HL-60 (cell line): ENCODE data around the gene NBEAL2.
A peak's percentile ranks its signal among the peaks of the same experiment; 100 is the strongest.

Experiments used
- DNase-seq, 2 experiments: peaks; one replicate each; pipeline ENCODE4 v3.0.0-alpha.2; 2010 to 2020; ENCODE audit warnings: low read depth in 1 of 2, low spot score in 1 of 2
- H3K27ac ChIP-seq: fragments of 250-450 bp; sonication (Bioruptor Pico); replicated peaks from 2 replicates; pipeline ENCODE4 v1.5.1; 2020; ENCODE audit warnings: mild to moderate bottlenecking, moderate library complexity
- H3K27me3 ChIP-seq: fragments of 250-450 bp; sonication (Bioruptor Pico); 2 replicates; pipeline ENCODE4 v1.5.1; 2021; ENCODE audit warnings: mild to moderate bottlenecking, moderate library complexity; ENCODE audit not compliant: insufficient read depth, poor library complexity, severe bottlenecking
- H3K4me3 ChIP-seq: replicated peaks from 2 replicates; pipeline ENCODE4 v1.5.1; 2011; ENCODE audit warnings: mild to moderate bottlenecking, control low read depth, low read length; ENCODE audit not compliant: insufficient read depth
- CTCF ChIP-seq: IDR thresholded peaks from one replicate; pipeline ENCODE4 v1.5.1; 2011; ENCODE audit warnings: low read length, control low read depth, inconsistent platforms; ENCODE audit not compliant: insufficient read depth
- GABPA ChIP-seq: IDR thresholded peaks from 2 replicates; pipeline ENCODE4 v1.6.1; 2012; ENCODE audit warnings: low read depth
- POLR2AphosphoS5 ChIP-seq: IDR thresholded peaks from 2 replicates; pipeline ENCODE4 v1.6.1; 2012; ENCODE audit warnings: low read depth
- REST ChIP-seq: IDR thresholded peaks from 2 replicates; pipeline ENCODE4 v1.6.1; 2012; ENCODE audit warnings: low read depth; ENCODE audit not compliant: insufficient replicate concordance
- SPI1 ChIP-seq: IDR thresholded peaks from 2 replicates; pipeline ENCODE4 v1.6.1; 2012; ENCODE audit warnings: low read depth, mild to moderate bottlenecking, borderline replicate concordance
- long read RNA-seq: library from polyadenylated mRNA; unstranded; transcript quantifications from one replicate; pipeline ENCODE4 v2.0.0, GENCODE V29; 2020

NBEAL2 gene
- long read RNA-seq, result 0 reads

- TF ChIP-seq CTCF (no peak), SPI1 (peak; percentile 36; the same call in 1 of the 2 replicates), GABPA (no peak), POLR2AphosphoS5 (peak; percentile 54; the same call in 1 of the 2 replicates), REST (no peak)
- H3K27ac ChIP-seq, result peak within 1 kb of the TSS; percentile 82
- no peaks in the 10 kb centered on the region for H3K27me3 ChIP-seq
- peak within 1 kb of the TSS; percentile 80 for H3K4me3 ChIP-seq
- DNase-seq, result peak; percentile 87 to 97
These were observed at the start of gene NBEAL2 for GRCh38 chr3:46978985-46979944. TSS of gene NBEAL2 (plus strand) at chr3:46979666. CDS start at chr3:46979862, 196 bp downstream.

GRCh38 chr3:46930166-46930944, 49.1 kb upstream of the NBEAL2 start:
- DNase-seq, result peak in 1 of 2 experiments; percentile 31
- H3K27me3 ChIP-seq, result no peaks in the 10 kb centered on the region
- no peak overlapping the region for H3K4me3 ChIP-seq
- peak overlapping the region; percentile 46 for H3K27ac ChIP-seq
- no peak for TF ChIP-seq CTCF
- no peak for TF ChIP-seq POLR2AphosphoS5
- TF ChIP-seq REST, result no peak
- TF ChIP-seq GABPA, result no peak
- TF ChIP-seq SPI1, result no peak

- Histone ChIP-seq H3K4me3 (no peak overlapping the region), H3K27me3 (no peaks in the 10 kb centered on the region), H3K27ac (peak overlapping the region; percentile 46)
- TF ChIP-seq GABPA (no peak), SPI1 (no peak), REST (no peak), POLR2AphosphoS5 (no peak), CTCF (no peak)
- no peak for DNase-seq
These were observed 48.5 kb upstream of the NBEAL2 start for GRCh38 chr3:46930945-46931403.
